ENCODE results near the gene GLYR1. TPM values are rescaled to one million over a fixed set of nuclear protein-coding genes. Genes with fewer than 3 reads are reported as not detected.

Gene GLYR1
- total and polyA plus RNA-seq, 2 of the 4 experiments (the other 2 are of a cell fraction): 26.0 to 54.2 TPM

DNA sequence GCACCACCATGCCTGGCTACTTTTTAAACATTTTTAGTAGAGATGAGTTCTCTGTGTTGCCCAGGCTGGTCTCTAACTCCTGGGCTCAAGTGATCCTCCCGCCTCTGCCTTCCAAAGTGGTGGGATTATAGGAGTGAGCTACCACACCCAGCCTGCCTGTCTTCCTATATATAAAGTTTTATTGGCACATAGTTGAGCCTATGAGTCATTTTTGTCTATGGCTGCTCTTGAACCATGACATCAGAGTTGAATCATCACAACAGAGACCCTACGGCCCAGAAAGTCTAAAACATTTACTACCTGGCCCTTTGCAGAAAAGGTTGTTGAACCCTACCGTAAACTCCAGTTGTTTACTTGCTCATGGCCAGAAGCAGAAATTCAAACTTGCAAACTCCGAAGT lies 66.9 kb downstream of the GLYR1 start:
- TF ChIP-seq RAD21 (IDR thresholded peaks at IDR 0.05; ENCODE audit: low read length): no peak
- TF ChIP-seq CEBPB (IDR thresholded peaks at IDR 0.05; ENCODE audit: low read depth, low read length): no peak
- no peak for TF ChIP-seq RCOR1 (IDR thresholded peaks at IDR 0.05; ENCODE audit: insufficient replicate concordance, low read length)
- TF ChIP-seq NFE2L2 (IDR thresholded peaks at IDR 0.05; ENCODE audit: low read depth, low read length): no peak
- TF ChIP-seq, protein P1, sequence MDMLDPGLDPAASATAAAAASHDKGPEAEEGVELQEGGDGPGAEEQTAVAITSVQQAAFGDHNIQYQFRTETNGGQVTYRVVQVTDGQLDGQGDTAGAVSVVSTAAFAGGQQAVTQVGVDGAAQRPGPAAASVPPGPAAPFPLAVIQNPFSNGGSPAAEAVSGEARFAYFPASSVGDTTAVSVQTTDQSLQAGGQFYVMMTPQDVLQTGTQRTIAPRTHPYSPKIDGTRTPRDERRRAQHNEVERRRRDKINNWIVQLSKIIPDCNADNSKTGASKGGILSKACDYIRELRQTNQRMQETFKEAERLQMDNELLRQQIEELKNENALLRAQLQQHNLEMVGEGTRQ (IDR thresholded peaks at IDR 0.05; ENCODE audit: low read depth, low read length): no peak
- TF ChIP-seq POLR2A (IDR thresholded peaks at IDR 0.05; ENCODE audit: low read depth, low read length): no peak
- TF ChIP-seq, protein P2, sequence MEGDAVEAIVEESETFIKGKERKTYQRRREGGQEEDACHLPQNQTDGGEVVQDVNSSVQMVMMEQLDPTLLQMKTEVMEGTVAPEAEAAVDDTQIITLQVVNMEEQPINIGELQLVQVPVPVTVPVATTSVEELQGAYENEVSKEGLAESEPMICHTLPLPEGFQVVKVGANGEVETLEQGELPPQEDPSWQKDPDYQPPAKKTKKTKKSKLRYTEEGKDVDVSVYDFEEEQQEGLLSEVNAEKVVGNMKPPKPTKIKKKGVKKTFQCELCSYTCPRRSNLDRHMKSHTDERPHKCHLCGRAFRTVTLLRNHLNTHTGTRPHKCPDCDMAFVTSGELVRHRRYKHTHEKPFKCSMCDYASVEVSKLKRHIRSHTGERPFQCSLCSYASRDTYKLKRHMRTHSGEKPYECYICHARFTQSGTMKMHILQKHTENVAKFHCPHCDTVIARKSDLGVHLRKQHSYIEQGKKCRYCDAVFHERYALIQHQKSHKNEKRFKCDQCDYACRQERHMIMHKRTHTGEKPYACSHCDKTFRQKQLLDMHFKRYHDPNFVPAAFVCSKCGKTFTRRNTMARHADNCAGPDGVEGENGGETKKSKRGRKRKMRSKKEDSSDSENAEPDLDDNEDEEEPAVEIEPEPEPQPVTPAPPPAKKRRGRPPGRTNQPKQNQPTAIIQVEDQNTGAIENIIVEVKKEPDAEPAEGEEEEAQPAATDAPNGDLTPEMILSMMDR (conservative IDR thresholded peaks at IDR 0.05; ENCODE audit: low read depth, low read length): no peak
- TF ChIP-seq BHLHE40 (IDR thresholded peaks at IDR 0.05; ENCODE audit: low read depth, low read length): no peak
- TF ChIP-seq, protein P3, sequence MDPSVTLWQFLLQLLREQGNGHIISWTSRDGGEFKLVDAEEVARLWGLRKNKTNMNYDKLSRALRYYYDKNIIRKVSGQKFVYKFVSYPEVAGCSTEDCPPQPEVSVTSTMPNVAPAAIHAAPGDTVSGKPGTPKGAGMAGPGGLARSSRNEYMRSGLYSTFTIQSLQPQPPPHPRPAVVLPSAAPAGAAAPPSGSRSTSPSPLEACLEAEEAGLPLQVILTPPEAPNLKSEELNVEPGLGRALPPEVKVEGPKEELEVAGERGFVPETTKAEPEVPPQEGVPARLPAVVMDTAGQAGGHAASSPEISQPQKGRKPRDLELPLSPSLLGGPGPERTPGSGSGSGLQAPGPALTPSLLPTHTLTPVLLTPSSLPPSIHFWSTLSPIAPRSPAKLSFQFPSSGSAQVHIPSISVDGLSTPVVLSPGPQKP (IDR thresholded peaks at IDR 0.05; ENCODE audit: borderline replicate concordance, low read depth, low read length): no peak
- no peak for TF ChIP-seq SMC3 (IDR thresholded peaks at IDR 0.05; ENCODE audit: low read depth, low read length)
- no peak for TF ChIP-seq RFX5 (IDR thresholded peaks at IDR 0.05; ENCODE audit: low read depth, low read length)
- no peak for TF ChIP-seq MAZ (IDR thresholded peaks at IDR 0.05; ENCODE audit: borderline replicate concordance, low read depth, low read length)
- Histone ChIP-seq H4K20me1 (ENCODE audit: insufficient read depth, low read length) (no peaks in the 10 kb centered on the region), H2AK5ac (ENCODE audit: low read depth, low read length) (no peak overlapping the region), H2BK120ac (ENCODE audit: low read depth, low read length) (no peak overlapping the region), H3K4ac (ENCODE audit: low read depth, low read length) (no peak overlapping the region), H3K4me2 (ENCODE audit: low read depth, low read length) (no peak overlapping the region), H3K9me1 (ENCODE audit: insufficient read depth, low read length) (no peaks in the 10 kb centered on the region), H3K36me3 (ENCODE audit: control insufficient read depth, insufficient read depth, low read length) (no peaks in the 10 kb centered on the region), H2BK20ac (ENCODE audit: low read depth, low read length) (no peak overlapping the region), H3K4me3 (ENCODE audit: insufficient read depth, low read depth, low read length) (no peak overlapping the region), H2BK5ac (ENCODE audit: low read depth, low read length, poor library complexity, severe bottlenecking) (no peak overlapping the region), H3K14ac (replicated peaks; ENCODE audit: low read depth, low read length) (no peak overlapping the region), H3K4me1 (ENCODE audit: control insufficient read depth, insufficient read depth, low read length) (no peaks in the 10 kb centered on the region), H3K27ac (ENCODE audit: insufficient read depth, low read length) (no peak overlapping the region), H2AFZ (replicated peaks; ENCODE audit: low read length, poor library complexity) (no peak overlapping the region), H4K8ac (ENCODE audit: low read depth in 2 of 2, low read length in 2 of 2) (no peak overlapping the region), H2AK9ac (replicated peaks; ENCODE audit: low read depth, low read length, poor library complexity) (no peak overlapping the region), H3K18ac (ENCODE audit: low read depth, low read length) (no peak overlapping the region), H3K9me3 (ENCODE audit: control insufficient read depth, insufficient read depth, low read length) (no peaks in the 10 kb centered on the region), H2BK15ac (ENCODE audit: low read depth, low read length) (no peak overlapping the region), H3K23ac (ENCODE audit: low read depth, low read length) (no peak overlapping the region), H4K91ac (ENCODE audit: insufficient read depth, low read depth, low read length) (no peak overlapping the region), H4K5ac (ENCODE audit: low read depth, low read length) (no peak overlapping the region), H3K27me3 (ENCODE audit: control insufficient read depth, insufficient read depth, low read length) (no peaks in the 10 kb centered on the region), H3K79me1 (ENCODE audit: low read depth in 1 of 2, low read length in 2 of 2) (no peaks in the 10 kb centered on the region), H3K56ac (ENCODE audit: extremely low read depth, insufficient read depth, low read length) (no peak overlapping the region), H3K9ac (ENCODE audit: low read depth, low read length) (no peak overlapping the region)
- peak; percentile 23 for DNase-seq
- WGBS, 2 experiments (ENCODE audit: extremely low coverage in 2 of 2, insufficient read length in 1 of 2): 100% methylated on average over 1 of the region's 4 CpGs; no CpG with 5 or more reads in 1 of the 2 experiments
- ATAC-seq (ENCODE audit: low read depth): no peak
- in situ Hi-C loops (cut with MboI; ENCODE audit: low sequenced_read_pairs): no loop called here
- dilution Hi-C loops (cut with HindIII; ENCODE audit: low sequenced_read_pairs, unreplicated experiment): no loop called here
- CTCF ChIA-PET: no interaction called here
- POLR2A ChIA-PET (ENCODE audit: unreplicated experiment): no interaction called here
- BruUV-seq (replicated peaks): no TSS peak
- intact Hi-C loops (cut with micrococcal nuclease): no loop called here
